Thyroid gland (tissue), 4 donors: Measurements from ENCODE around the gene LIF.

ENCODE experiments used
- CTCF ChIP-seq, 6 experiments: fragments of 200-600 bp in 3 of 6; fragments of 450-650 bp in 3 of 6; sonication (generic) in 3 of 6; IDR thresholded peaks; one replicate each; pipeline ENCODE4 v1.5.1; 2016 to 2019; ENCODE audit warnings: antibody characterized with exemption in 6 of 6, mild to moderate bottlenecking in 2 of 6, inconsistent platforms in 1 of 6, moderate library complexity in 1 of 6
- POLR2A ChIP-seq, 2 donors: fragments of 450-650 bp; IDR thresholded peaks; one replicate each; pipeline ENCODE4 v1.6.1; 2017; ENCODE audit warnings: antibody characterized with exemption in 2 of 2, mild to moderate bottlenecking in 2 of 2, moderate library complexity in 1 of 2

- TF ChIP-seq CTCF (IDR thresholded peaks at IDR 0.05) (no peak), POLR2A (IDR thresholded peaks at IDR 0.05) (peak in 1 of 2 donors; percentile 36)
Measured at GRCh38 chr22:30202531-30203006, 44.0 kb downstream of the LIF start.
